Astrocyte (in vitro differentiated cells and primary cell): ENCODE measurements around the gene PPP2R2D. TPM values are rescaled to one million over a fixed set of nuclear protein-coding genes. Genes with fewer than 3 reads are reported as not detected.

Source experiments
- DNase-seq: peaks from one replicate; pipeline ENCODE4 v3.0.0-alpha.2; 2010; ENCODE audit warnings: low read depth
- FAIRE-seq: peaks from 2 replicates; lab custom pipeline; 2011; peaks lifted over from hg19 to GRCh38; lab: Jason Lieb, UNC
- H2AFZ ChIP-seq: 2 replicates; pipeline ENCODE4 v1.6.0; 2012; ENCODE audit warnings: low read depth, low read length, inconsistent platforms
- H3K27ac ChIP-seq: 2 replicates; pipeline ENCODE4 v1.5.1; 2011; ENCODE audit warnings: low read depth, low read length, inconsistent platforms
- H3K27me3 ChIP-seq: 2 replicates; pipeline ENCODE4 v1.6.0; 2011; ENCODE audit warnings: low read length, inconsistent platforms; ENCODE audit not compliant: insufficient read depth
- H3K36me3 ChIP-seq: 2 replicates; pipeline ENCODE4 v1.5.1; 2011; ENCODE audit warnings: low read length, inconsistent platforms; ENCODE audit not compliant: insufficient read depth
- H3K4me1 ChIP-seq: 2 replicates; pipeline ENCODE4 v1.5.1; 2011; ENCODE audit warnings: low read length, inconsistent platforms; ENCODE audit not compliant: insufficient read depth
- H3K4me2 ChIP-seq: 2 replicates; pipeline ENCODE4 v1.6.0; 2012; ENCODE audit warnings: low read length, inconsistent platforms
- H3K4me3 ChIP-seq: 2 replicates; pipeline ENCODE4 v1.5.1; 2011; ENCODE audit warnings: low read depth, mild to moderate bottlenecking, low read length, inconsistent platforms; ENCODE audit not compliant: insufficient read depth
- H3K79me2 ChIP-seq: 2 replicates; pipeline ENCODE4 v1.6.0; 2012; ENCODE audit warnings: mild to moderate bottlenecking, low read length, inconsistent platforms; ENCODE audit not compliant: insufficient read depth
- H3K9ac ChIP-seq: 2 replicates; pipeline ENCODE4 v1.6.0; 2012; ENCODE audit warnings: mild to moderate bottlenecking, low read length, inconsistent platforms
- H3K9me3 ChIP-seq: 2 replicates; pipeline ENCODE4 v1.5.1; 2012; ENCODE audit warnings: low read depth, mild to moderate bottlenecking, low read length, inconsistent platforms; ENCODE audit not compliant: insufficient read depth
- H4K20me1 ChIP-seq: 2 replicates; pipeline ENCODE4 v1.6.0; 2012; ENCODE audit warnings: low read length, inconsistent platforms; ENCODE audit not compliant: insufficient read depth
- H3K27ac Mint-ChIP-seq: one replicate; pipeline ENCODE4 v1.8.0; 2021; ENCODE audit warnings: mild to moderate bottlenecking, mixed read lengths; ENCODE audit not compliant: unreplicated experiment
- H3K27me3 Mint-ChIP-seq: one replicate; pipeline ENCODE4 v1.8.0; 2021; ENCODE audit warnings: low read depth, mixed read lengths; ENCODE audit not compliant: unreplicated experiment
- H3K36me3 Mint-ChIP-seq: one replicate; pipeline ENCODE4 v1.8.0; 2021; ENCODE audit warnings: low read depth, mixed read lengths; ENCODE audit not compliant: unreplicated experiment
- H3K4me1 Mint-ChIP-seq: one replicate; pipeline ENCODE4 v1.8.0; 2021; ENCODE audit warnings: low read depth, mixed read lengths; ENCODE audit not compliant: unreplicated experiment
- H3K4me3 Mint-ChIP-seq: one replicate; pipeline ENCODE4 v1.8.0; 2021; ENCODE audit warnings: mild to moderate bottlenecking, moderate library complexity, mixed read lengths; ENCODE audit not compliant: unreplicated experiment
- H3K9me3 Mint-ChIP-seq: one replicate; pipeline ENCODE4 v1.8.0; 2021; ENCODE audit warnings: mild to moderate bottlenecking, mixed read lengths; ENCODE audit not compliant: unreplicated experiment
- EZH2 ChIP-seq: IDR thresholded peaks from 2 replicates; pipeline ENCODE4 v1.6.1; 2012; ENCODE audit warnings: mild to moderate bottlenecking, low read length, inconsistent platforms; ENCODE audit not compliant: insufficient read depth
- total RNA-seq: library from RNA; stranded (reverse); gene quantifications from 2 replicates; pipeline ENCODE4 v1.2.1, GENCODE V29; 2021
- TF ChIP-seq, protein P1 (sequence below): IDR thresholded peaks from 2 replicates; pipeline ENCODE4 v1.5.1; 2011; ENCODE audit warnings: low read depth, mild to moderate bottlenecking, inconsistent platforms, low read length, moderate library complexity; ENCODE audit not compliant: insufficient read depth

Gene PPP2R2D
- total RNA-seq, 1 donor from 2014 or later: 32.5 TPM

DNA sequence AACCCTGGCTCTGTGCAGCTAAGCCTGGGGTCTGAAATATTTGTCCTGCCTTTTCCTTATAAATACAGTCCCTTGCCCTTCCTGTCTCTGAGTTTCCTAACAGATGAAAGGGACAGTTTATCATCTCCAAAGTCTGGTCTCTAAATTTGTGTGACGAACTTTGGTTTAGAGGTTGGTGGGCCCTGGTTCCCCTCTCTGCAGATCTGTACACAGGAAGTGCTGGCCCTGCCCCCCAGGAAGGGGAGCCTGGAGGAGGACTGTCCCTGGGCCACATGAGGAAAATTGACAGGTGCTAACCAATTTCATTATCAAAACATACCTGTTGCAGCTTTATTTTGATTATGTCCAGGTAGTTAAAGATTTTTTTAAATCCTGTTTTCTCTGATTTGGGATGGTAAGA is 34.5 kb downstream of the PPP2R2D start:
- peaks cover 19% of the 10 kb centered on the region for H3K4me1 Mint-ChIP-seq
- Histone ChIP-seq H3K4me1 (no peaks in the 10 kb centered on the region), H4K20me1 (peaks cover 63% of the 10 kb centered on the region), H3K9me3 (no peaks in the 10 kb centered on the region), H3K4me2 (no peak overlapping the region), H3K27ac (no peak overlapping the region), H2AFZ (no peak overlapping the region), H3K4me3 (no peak overlapping the region), H3K36me3 (peaks cover 11% of the 10 kb centered on the region), H3K9ac (no peak overlapping the region), H3K27me3 (no peaks in the 10 kb centered on the region), H3K79me2 (peaks cover 83% of the 10 kb centered on the region)
- H3K4me3 Mint-ChIP-seq: no peak overlapping the region
- FAIRE-seq (no peak), DNase-seq (no peak)
- TF ChIP-seq, protein P1, sequence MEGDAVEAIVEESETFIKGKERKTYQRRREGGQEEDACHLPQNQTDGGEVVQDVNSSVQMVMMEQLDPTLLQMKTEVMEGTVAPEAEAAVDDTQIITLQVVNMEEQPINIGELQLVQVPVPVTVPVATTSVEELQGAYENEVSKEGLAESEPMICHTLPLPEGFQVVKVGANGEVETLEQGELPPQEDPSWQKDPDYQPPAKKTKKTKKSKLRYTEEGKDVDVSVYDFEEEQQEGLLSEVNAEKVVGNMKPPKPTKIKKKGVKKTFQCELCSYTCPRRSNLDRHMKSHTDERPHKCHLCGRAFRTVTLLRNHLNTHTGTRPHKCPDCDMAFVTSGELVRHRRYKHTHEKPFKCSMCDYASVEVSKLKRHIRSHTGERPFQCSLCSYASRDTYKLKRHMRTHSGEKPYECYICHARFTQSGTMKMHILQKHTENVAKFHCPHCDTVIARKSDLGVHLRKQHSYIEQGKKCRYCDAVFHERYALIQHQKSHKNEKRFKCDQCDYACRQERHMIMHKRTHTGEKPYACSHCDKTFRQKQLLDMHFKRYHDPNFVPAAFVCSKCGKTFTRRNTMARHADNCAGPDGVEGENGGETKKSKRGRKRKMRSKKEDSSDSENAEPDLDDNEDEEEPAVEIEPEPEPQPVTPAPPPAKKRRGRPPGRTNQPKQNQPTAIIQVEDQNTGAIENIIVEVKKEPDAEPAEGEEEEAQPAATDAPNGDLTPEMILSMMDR: no peak
- no peak for TF ChIP-seq EZH2
- H3K27me3 Mint-ChIP-seq: no peaks in the 10 kb centered on the region
- H3K9me3 Mint-ChIP-seq: peaks cover 2% of the 10 kb centered on the region
- no peak overlapping the region for H3K27ac Mint-ChIP-seq
- peaks cover 12% of the 10 kb centered on the region for H3K36me3 Mint-ChIP-seq

DNA sequence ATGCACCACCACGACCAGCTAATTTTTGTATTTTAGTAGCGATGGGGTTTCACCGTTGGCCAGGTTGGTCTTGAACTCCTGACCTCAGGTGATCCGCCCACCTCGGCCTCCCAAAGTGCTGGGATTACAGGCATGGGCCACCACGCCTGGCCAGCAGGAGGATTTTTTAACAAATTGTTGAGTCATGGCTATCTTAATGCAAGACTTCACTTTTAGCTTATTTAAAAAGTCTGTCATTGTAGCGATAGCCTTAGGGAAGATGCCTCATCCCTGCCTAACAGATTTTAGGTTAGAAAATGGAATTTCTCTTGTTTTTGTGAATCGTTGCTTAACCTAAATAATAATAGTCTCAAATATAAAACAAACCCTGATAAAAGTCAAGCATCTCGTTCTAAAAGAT is 35.5 kb downstream of the PPP2R2D start:
- Histone ChIP-seq H2AFZ (no peak overlapping the region), H3K9me3 (no peaks in the 10 kb centered on the region), H3K27me3 (no peaks in the 10 kb centered on the region), H3K27ac (no peak overlapping the region), H3K4me3 (no peak overlapping the region), H3K79me2 (peaks cover 78% of the 10 kb centered on the region), H4K20me1 (peaks cover 57% of the 10 kb centered on the region), H3K36me3 (peaks cover 19% of the 10 kb centered on the region), H3K4me1 (no peaks in the 10 kb centered on the region), H3K9ac (no peak overlapping the region), H3K4me2 (no peak overlapping the region)
- H3K4me3 Mint-ChIP-seq: no peak overlapping the region
- H3K36me3 Mint-ChIP-seq: peaks cover 15% of the 10 kb centered on the region
- H3K4me1 Mint-ChIP-seq: peaks cover 9% of the 10 kb centered on the region
- no peaks in the 10 kb centered on the region for H3K27me3 Mint-ChIP-seq
- DNase-seq: no peak
- no peak for FAIRE-seq
- TF ChIP-seq EZH2: no peak
- TF ChIP-seq, protein P1: no peak
- peaks cover 2% of the 10 kb centered on the region for H3K9me3 Mint-ChIP-seq
- no peak overlapping the region for H3K27ac Mint-ChIP-seq

DNA sequence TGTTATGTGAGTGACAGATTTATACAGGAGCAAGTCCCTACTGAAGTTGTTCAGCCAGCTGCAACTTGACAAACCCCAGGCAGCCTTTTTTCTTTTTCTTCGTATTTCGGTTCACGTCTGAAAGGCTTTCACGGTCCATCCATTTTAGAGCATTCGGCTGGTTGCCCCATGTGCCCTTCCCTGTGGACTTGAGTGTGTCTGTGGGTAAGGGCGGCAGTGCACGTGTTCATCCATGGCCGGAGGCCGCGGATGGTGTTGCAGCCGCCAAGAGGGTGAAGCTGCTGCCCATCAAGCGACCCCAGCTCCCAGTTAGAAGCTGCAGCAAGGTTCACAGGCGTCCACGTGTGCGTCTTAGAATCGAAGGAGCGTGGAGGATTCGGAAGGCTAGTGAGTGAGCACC is 35.9 kb downstream of the PPP2R2D start:
- Mint-ChIP-seq H3K36me3 (peaks cover 15% of the 10 kb centered on the region), H3K27ac (no peak overlapping the region), H3K9me3 (peaks cover 2% of the 10 kb centered on the region), H3K4me3 (no peak overlapping the region), H3K4me1 (peaks cover 6% of the 10 kb centered on the region), H3K27me3 (no peaks in the 10 kb centered on the region)
- Histone ChIP-seq H3K4me2 (no peak overlapping the region), H3K79me2 (peaks cover 77% of the 10 kb centered on the region), H3K9ac (no peak overlapping the region), H3K4me3 (no peak overlapping the region), H3K27me3 (no peaks in the 10 kb centered on the region), H3K27ac (no peak overlapping the region), H3K4me1 (no peaks in the 10 kb centered on the region), H3K36me3 (peaks cover 19% of the 10 kb centered on the region), H4K20me1 (peaks cover 53% of the 10 kb centered on the region), H2AFZ (no peak overlapping the region), H3K9me3 (no peaks in the 10 kb centered on the region)
- no peak for FAIRE-seq
- TF ChIP-seq, protein P1: no peak
- no peak for TF ChIP-seq EZH2
- DNase-seq: no peak
